ENCODE results near the gene CLCNKA.
"Not testable (repeated sequence)": the region's sequence is repeated elsewhere in the genome, so short reads cannot be mapped to it uniquely, and the experiment has no call there.

The CLCNKA gene

GRCh38 chr1:16042096-16042495 is 20.3 kb downstream of the CLCNKA start:
- DNase-seq (ENCODE audit: low spot score), result no peak

GRCh38 chr1:16042654-16043053 is 20.8 kb downstream of the CLCNKA start:
- not testable (repeated sequence) for DNase-seq (ENCODE audit: low spot score)

- DNase-seq (ENCODE audit: low spot score), result no peak
Observed at GRCh38 chr1:16043521-16043920, 21.7 kb downstream of the CLCNKA start, which contains the start of gene CLCNKB. TSS of gene CLCNKB (plus strand) at chr1:16043782. CDS start at chr1:16044493, 711 bp downstream.

- no peak for DNase-seq (ENCODE audit: low spot score)
Observed at GRCh38 chr1:16043950-16044349, 22.1 kb downstream of the CLCNKA start.

GRCh38 chr1:16046842-16047241 is 25.0 kb downstream of the CLCNKA start:
- DNase-seq (ENCODE audit: low spot score), result peak; percentile 47

GRCh38 chr1:16047791-16048475 is 26.1 kb downstream of the CLCNKA start:
- no peak for DNase-seq (ENCODE audit: low spot score)

GRCh38 chr1:16048573-16049189 is 26.8 kb downstream of the CLCNKA start:
- DNase-seq (ENCODE audit: low spot score), result no peak

GRCh38 chr1:16050328-16050727 is 28.5 kb downstream of the CLCNKA start:
- no peak for DNase-seq (ENCODE audit: low spot score)

- no peak for DNase-seq (ENCODE audit: low spot score)
Observed at GRCh38 chr1:16051039-16051438, 29.2 kb downstream of the CLCNKA start.

- not testable (repeated sequence) for DNase-seq (ENCODE audit: low spot score)
Observed at GRCh38 chr1:16051949-16052348, 30.1 kb downstream of the CLCNKA start.

GRCh38 chr1:16053781-16054502 is 32.1 kb downstream of the CLCNKA start:
- DNase-seq (ENCODE audit: low spot score), result no peak

- DNase-seq (ENCODE audit: low spot score), result no peak
Observed at GRCh38 chr1:16054598-16055540, 33.0 kb downstream of the CLCNKA start.

GRCh38 chr1:16055613-16056520 is 34.0 kb downstream of the CLCNKA start:
- DNase-seq (ENCODE audit: low spot score), result peak; percentile 87

GRCh38 chr1:16056521-16056912 is 34.7 kb downstream of the CLCNKA start:
- not testable (repeated sequence) for DNase-seq (ENCODE audit: low spot score)

- DNase-seq (ENCODE audit: low spot score), result not testable (repeated sequence)
Observed at GRCh38 chr1:16057314-16057915, 35.6 kb downstream of the CLCNKA start.

GRCh38 chr1:16058394-16059120 is 36.7 kb downstream of the CLCNKA start:
- not testable (repeated sequence) for DNase-seq (ENCODE audit: low spot score)

- no peak for DNase-seq (ENCODE audit: low spot score)
Observed at GRCh38 chr1:16061266-16061665, 39.4 kb downstream of the CLCNKA start.

- not testable (repeated sequence) for DNase-seq (ENCODE audit: low spot score)
Observed at GRCh38 chr1:16061989-16062686, 40.3 kb downstream of the CLCNKA start.

- not testable (repeated sequence) for DNase-seq (ENCODE audit: low spot score)
Observed at GRCh38 chr1:16062687-16063075, 40.8 kb downstream of the CLCNKA start.

Data from SW480 (cell line).